ENCODE measurements around the gene TFB1M.

- TF ChIP-seq CTCF (tag by site-specific recombination; IDR thresholded peaks at IDR 0.05) (no peak), ZFHX2 (tag by site-specific recombination; conservative IDR thresholded peaks at IDR 0.05) (no peak), PBX3 (CRISPR knock-in tag; IDR thresholded peaks at IDR 0.05) (no peak), SETDB1 (IDR thresholded peaks at IDR 0.05; ENCODE audit: insufficient read length, low read length) (no peak), TSHZ1 (tag by site-specific recombination; IDR thresholded peaks at IDR 0.05; ENCODE audit: borderline replicate concordance) (no peak), ZFP37 (tag by site-specific recombination; IDR thresholded peaks at IDR 0.05) (no peak)
These were observed 35.8 kb downstream of the TFB1M start for GRCh38 chr6:155278319-155279049.
